BLaER1 treated with 17β-estradiol and CSF1 and Interleukin-3, amounts not matched to agents 10 nM and 100 nM (cell line): ENCODE data around the gene WFIKKN1.

Source experiments
- H3K27ac ChIP-seq, 11 experiments: shearing (Covaris generic); formaldehyde crosslinking; 2 replicates each; pipeline ENCODE4 v1.8.1; 2022
- H3K27me3 ChIP-seq, 11 experiments: shearing (Covaris generic); formaldehyde crosslinking; 2 replicates each; pipeline ENCODE4 v1.8.1; 2022
- H3K36me3 ChIP-seq, 11 experiments: shearing (Covaris generic); formaldehyde crosslinking; 2 replicates each; pipeline ENCODE4 v1.8.1; 2022
- H3K4me1 ChIP-seq, 10 experiments: shearing (Covaris generic); formaldehyde crosslinking; 2 replicates each; pipeline ENCODE4 v1.8.1; 2022
- H3K4me2 ChIP-seq, 11 experiments: shearing (Covaris generic); formaldehyde crosslinking; 2 replicates each; pipeline ENCODE4 v1.8.1; 2022
- H3K4me3 ChIP-seq, 10 experiments: shearing (Covaris generic); formaldehyde crosslinking; 2 replicates each; pipeline ENCODE4 v1.8.1; 2022
- H3K9ac ChIP-seq, 11 experiments: shearing (Covaris generic); formaldehyde crosslinking; 2 replicates each; pipeline ENCODE4 v1.8.1; 2022
- H3K9me3 ChIP-seq, 11 experiments: shearing (Covaris generic); formaldehyde crosslinking; replicated peaks in 1 of 11; 2 replicates each; pipeline ENCODE4 v1.8.1; 2022
- H4K20me1 ChIP-seq, 11 experiments: shearing (Covaris generic); formaldehyde crosslinking; 2 replicates each; pipeline ENCODE4 v1.8.1; 2022
- Cebpa-rat ChIP-seq, 11 experiments: shearing (Covaris generic); IDR thresholded peaks; 2 replicates each; pipeline ENCODE4 v1.8.1; 2022

WFIKKN1 gene

GRCh38 chr16:666572-666971, 35.8 kb downstream of the WFIKKN1 start:
- no peak for TF ChIP-seq Cebpa-rat (IDR thresholded peaks at IDR 0.05)
- Histone ChIP-seq H3K27ac (no peak overlapping the region; a peak in 1 of 22 replicates), H3K4me1 (peaks cover 18 to 51% (median 40%) of the 10 kb centered on the region in 10 experiments), H4K20me1 (peaks cover 0 to 39% (median 32%) of the 10 kb centered on the region in 11 experiments; a peak in 20 of 22 replicates), H3K9me3 (no peaks in the 10 kb centered on the region), H3K27me3 (no peaks in the 10 kb centered on the region), H3K4me2 (peak overlapping the region in 5 of 11 experiments; percentile 6 to 96 (median 62); a peak in 5 of 22 replicates), H3K36me3 (peaks cover 22 to 45% (median 26%) of the 10 kb centered on the region in 11 experiments), H3K9ac (peak overlapping the region in 8 of 11 experiments; percentile 8 to 98 (median 96); a peak in 9 of 22 replicates), H3K4me3 (no peak overlapping the region)

- Histone ChIP-seq H3K4me3 (peak overlapping the region in 7 of 10 experiments; percentile 89 to 100 (median 100); a peak in 10 of 20 replicates), H3K4me2 (peak overlapping the region; percentile 18 to 96 (median 54)), H4K20me1 (peaks cover 2 to 40% (median 35%) of the 10 kb centered on the region in 11 experiments; a peak in 21 of 22 replicates), H3K4me1 (peaks cover 18 to 49% (median 38%) of the 10 kb centered on the region in 10 experiments), H3K9ac (peak overlapping the region; percentile 91 to 99 (median 96)), H3K27me3 (no peaks in the 10 kb centered on the region), H3K27ac (peak overlapping the region; percentile 53 to 93 (median 89); a peak in 21 of 22 replicates), H3K9me3 (no peaks in the 10 kb centered on the region), H3K36me3 (peaks cover 27 to 44% (median 31%) of the 10 kb centered on the region in 11 experiments)
- TF ChIP-seq Cebpa-rat (IDR thresholded peaks at IDR 0.05) = no peak
Measured at GRCh38 chr16:667113-667779, 36.5 kb downstream of the WFIKKN1 start.

DNA sequence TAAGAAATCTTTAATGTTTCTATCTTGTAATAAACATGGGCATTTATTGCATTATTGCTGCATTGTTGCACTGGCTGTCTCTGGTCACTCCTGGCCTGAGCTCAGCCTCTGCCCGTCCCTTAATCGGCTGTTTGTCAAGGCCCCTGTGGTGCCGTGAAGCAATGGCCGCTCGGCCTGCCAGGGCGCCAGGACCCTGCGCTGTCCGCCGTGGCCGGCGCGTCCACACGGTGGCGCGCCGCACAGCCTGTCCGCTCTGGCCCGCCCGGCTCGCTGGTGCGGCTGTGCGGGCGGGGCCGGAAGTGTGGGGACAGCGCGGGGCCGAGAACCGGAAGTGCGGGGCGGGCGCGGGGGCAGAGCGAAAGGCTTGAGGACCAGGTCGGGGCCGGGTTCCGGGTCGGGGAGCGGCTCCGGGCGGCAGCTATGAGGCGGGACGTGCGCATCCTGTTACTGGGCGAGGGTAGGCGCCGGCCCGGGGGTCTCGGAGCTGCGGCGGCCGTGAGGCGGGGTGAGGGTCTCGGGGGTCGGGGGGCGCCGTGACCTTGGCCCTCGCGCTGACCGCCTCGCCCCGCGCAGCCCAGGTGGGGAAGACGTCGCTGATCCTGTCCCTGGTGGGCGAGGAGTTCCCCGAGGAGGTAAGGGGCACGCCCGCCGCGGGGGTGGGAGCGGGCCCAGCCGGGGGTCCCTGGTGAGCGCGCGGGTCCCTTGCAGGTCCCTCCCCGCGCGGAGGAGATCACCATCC, 37.2 kb downstream of the WFIKKN1 start, which contains the start of gene RHOT2:
Gene RHOT2, plus strand, starts transcription at position 353 of the 739 bp plus-strand sequence. Its CDS starts 68 bp downstream, at position 421.
- Histone ChIP-seq H3K27ac (peak within 1 kb of the TSS; percentile 85 to 93 (median 90)), H3K4me3 (peak within 1 kb of the TSS; percentile 89 to 100 (median 100)), H3K36me3 (peaks cover 34 to 47% (median 37%) of the 10 kb centered on the region in 11 experiments)

GRCh38 chr16:668519-669171, 37.9 kb downstream of the WFIKKN1 start:
- H3K4me3 ChIP-seq = peak overlapping the region; percentile 89 to 100 (median 100)
- peaks cover 0 to 1% (median 0%) of the 10 kb centered on the region in 11 experiments; a peak in 1 of 22 replicates for H3K27me3 ChIP-seq
- TF ChIP-seq Cebpa-rat (IDR thresholded peaks at IDR 0.05) = no peak
- H3K36me3 ChIP-seq = peaks cover 41 to 54% (median 44%) of the 10 kb centered on the region in 11 experiments
- peak overlapping the region; percentile 91 to 99 (median 96) for H3K9ac ChIP-seq
- H3K9me3 ChIP-seq = no peaks in the 10 kb centered on the region
- H3K4me1 ChIP-seq = peaks cover 18 to 44% (median 33%) of the 10 kb centered on the region in 10 experiments
- peak overlapping the region; percentile 89 to 99 (median 96) for H3K4me2 ChIP-seq
- peak overlapping the region; percentile 85 to 93 (median 90) for H3K27ac ChIP-seq
- H4K20me1 ChIP-seq = peaks cover 16 to 54% (median 49%) of the 10 kb centered on the region in 11 experiments; a peak in 21 of 22 replicates

More for the DNA sequence above, 37.2 kb downstream of the WFIKKN1 start, which contains the start of gene RHOT2:
- Histone ChIP-seq H3K4me2 (peak within 1 kb of the TSS; percentile 89 to 99 (median 96)), H3K4me1 (peaks cover 18 to 49% (median 38%) of the 10 kb centered on the region in 10 experiments), H3K9me3 (no peaks in the 10 kb centered on the region), H3K27me3 (no peaks in the 10 kb centered on the region), H3K9ac (peak within 1 kb of the TSS; percentile 91 to 99 (median 96)), H4K20me1 (peaks cover 9 to 47% (median 42%) of the 10 kb centered on the region in 11 experiments; a peak in 21 of 22 replicates)
- TF ChIP-seq Cebpa-rat (IDR thresholded peaks at IDR 0.05) = 0 out of 22 replicates have a peak, but pooled peaks of 1 of the 11 experiments have one; percentile 7

- Histone ChIP-seq H4K20me1 (peaks cover 26 to 64% (median 59%) of the 10 kb centered on the region in 11 experiments; a peak in 21 of 22 replicates), H3K9me3 (no peaks in the 10 kb centered on the region), H3K27ac (no peak overlapping the region), H3K4me1 (peaks cover 22 to 37% (median 30%) of the 10 kb centered on the region in 10 experiments), H3K9ac (peak overlapping the region; percentile 91 to 99 (median 96); a peak in 20 of 22 replicates), H3K4me3 (peak overlapping the region; percentile 89 to 100 (median 100); a peak in 13 of 20 replicates), H3K4me2 (peak overlapping the region; percentile 89 to 99 (median 96); a peak in 19 of 22 replicates), H3K36me3 (peaks cover 49 to 64% (median 52%) of the 10 kb centered on the region in 11 experiments), H3K27me3 (peaks cover 2 to 12% (median 6%) of the 10 kb centered on the region in 11 experiments; a peak in 20 of 22 replicates)
- TF ChIP-seq Cebpa-rat (IDR thresholded peaks at IDR 0.05) = no peak
Measured at GRCh38 chr16:669666-670065, 38.9 kb downstream of the WFIKKN1 start.

DNA sequence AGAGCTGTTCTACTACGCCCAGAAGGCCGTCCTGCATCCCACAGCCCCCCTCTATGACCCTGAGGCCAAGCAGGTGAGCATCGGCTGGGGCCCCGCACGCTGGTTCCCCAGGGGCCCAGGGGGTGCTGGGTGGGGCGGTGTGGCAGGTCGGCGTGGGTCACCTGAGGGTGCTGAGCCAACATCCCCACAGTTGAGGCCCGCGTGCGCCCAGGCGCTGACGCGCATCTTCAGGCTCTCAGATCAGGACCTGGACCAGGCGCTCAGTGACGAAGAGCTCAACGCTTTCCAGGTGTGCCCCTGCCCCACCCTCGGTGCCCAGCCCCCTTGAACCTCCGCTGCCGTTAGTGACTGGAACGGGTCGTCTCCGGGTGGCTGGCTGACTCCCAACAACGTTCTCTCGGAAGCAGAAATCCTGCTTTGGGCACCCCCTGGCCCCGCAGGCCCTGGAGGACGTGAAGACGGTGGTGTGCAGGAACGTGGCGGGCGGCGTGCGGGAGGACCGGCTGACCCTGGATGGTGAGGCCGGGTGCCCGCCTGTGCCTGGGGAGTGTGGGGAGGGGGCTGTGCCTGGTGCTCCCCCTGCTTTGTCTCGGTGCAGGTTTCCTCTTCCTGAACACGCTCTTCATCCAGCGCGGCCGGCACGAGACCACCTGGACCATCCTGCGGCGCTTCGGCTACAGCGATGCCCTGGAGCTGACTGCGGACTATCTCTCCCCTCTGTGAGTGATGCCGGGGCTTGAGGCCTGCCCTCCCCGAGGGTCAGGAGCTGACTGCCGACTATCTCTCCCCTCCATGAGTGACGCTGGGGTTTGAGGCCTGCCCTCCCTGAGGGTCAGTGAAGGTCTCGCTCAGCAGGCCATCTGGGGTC, 39.9 kb downstream of the WFIKKN1 start:
- H3K27ac ChIP-seq = no peak overlapping the region
- H3K4me2 ChIP-seq = no peak overlapping the region
- H3K4me1 ChIP-seq = peaks cover 22 to 47% (median 32%) of the 10 kb centered on the region in 10 experiments
- H3K4me3 ChIP-seq = no peak overlapping the region
- peak overlapping the region in 6 of 11 experiments; percentile 15 to 98 (median 95); a peak in 5 of 22 replicates for H3K9ac ChIP-seq
- peaks cover 12 to 22% (median 16%) of the 10 kb centered on the region in 11 experiments for H3K27me3 ChIP-seq
- H3K9me3 ChIP-seq = no peaks in the 10 kb centered on the region
- H3K36me3 ChIP-seq = peaks cover 49 to 66% (median 52%) of the 10 kb centered on the region in 11 experiments
- H4K20me1 ChIP-seq = peaks cover 34 to 75% (median 70%) of the 10 kb centered on the region in 11 experiments; a peak in 21 of 22 replicates
- no peak for TF ChIP-seq Cebpa-rat (IDR thresholded peaks at IDR 0.05)

GRCh38 chr16:671353-672131, 40.8 kb downstream of the WFIKKN1 start:
- H4K20me1 ChIP-seq = peaks cover 34 to 82% (median 75%) of the 10 kb centered on the region in 11 experiments; a peak in 21 of 22 replicates
- peaks cover 12 to 29% (median 17%) of the 10 kb centered on the region in 11 experiments for H3K27me3 ChIP-seq
- no peak overlapping the region for H3K4me3 ChIP-seq
- no peaks in the 10 kb centered on the region for H3K9me3 ChIP-seq
- peak overlapping the region in 1 of 11 experiments; percentile 29; a peak in 2 of 22 replicates for H3K9ac ChIP-seq
- H3K4me2 ChIP-seq = no peak overlapping the region
- peaks cover 49 to 59% (median 52%) of the 10 kb centered on the region in 11 experiments for H3K36me3 ChIP-seq
- H3K27ac ChIP-seq = no peak overlapping the region
- peaks cover 22 to 42% (median 31%) of the 10 kb centered on the region in 10 experiments for H3K4me1 ChIP-seq
- TF ChIP-seq Cebpa-rat (IDR thresholded peaks at IDR 0.05) = no peak
